Type B pancreatic cell (in vitro differentiated cells): ENCODE data around the gene KRT72. TPM values are rescaled to one million over a fixed set of nuclear protein-coding genes. Genes with fewer than 3 reads are reported as not detected.

Source experiments
- DNase-seq: peaks from one replicate; pipeline ENCODE4 v3.0.0; 2021; ENCODE audit warnings: mixed read lengths; ENCODE audit not compliant: unreplicated experiment; ENCODE audit errors: extremely low spot score
- H3K27ac Mint-ChIP-seq: 2 replicates; pipeline ENCODE4 v1.8.0; 2021; ENCODE audit warnings: mild to moderate bottlenecking, mixed read lengths
- H3K27me3 Mint-ChIP-seq: 2 replicates; pipeline ENCODE4 v1.8.0; 2021; ENCODE audit warnings: mixed read lengths
- H3K36me3 Mint-ChIP-seq: 2 replicates; pipeline ENCODE4 v1.8.0; 2021; ENCODE audit warnings: mixed read lengths
- H3K4me1 Mint-ChIP-seq: one replicate; pipeline ENCODE4 v1.8.0; 2021; ENCODE audit warnings: mixed read lengths; ENCODE audit not compliant: unreplicated experiment
- H3K4me3 Mint-ChIP-seq: 2 replicates; pipeline ENCODE4 v1.8.0; 2021; ENCODE audit warnings: mild to moderate bottlenecking, mixed read lengths
- H3K9me3 Mint-ChIP-seq: 2 replicates; pipeline ENCODE4 v1.8.0; 2021; ENCODE audit warnings: mixed read lengths
- CTCF ChIP-seq: fragments of 200-600 bp; sonication (generic); conservative IDR thresholded peaks from 2 replicates; pipeline ENCODE4 v1.5.0; 2021; ENCODE audit warnings: antibody characterized with exemption, mild to moderate bottlenecking
- total RNA-seq: library from RNA; stranded (reverse); gene quantifications from 2 replicates; pipeline ENCODE4 v1.2.1, GENCODE V29; 2021; ENCODE audit warnings: low replicate concordance

The KRT72 gene
- total RNA-seq, 1 donor from 2014 or later = 0.48 TPM

GRCh38 chr12:52537101-52537500 lies 64.2 kb downstream of the KRT72 start:
- H3K4me1 Mint-ChIP-seq = peaks cover 10% of the 10 kb centered on the region
- no peak for DNase-seq
- H3K27me3 Mint-ChIP-seq = peaks cover 6% of the 10 kb centered on the region
- H3K27ac Mint-ChIP-seq = no peak overlapping the region
- TF ChIP-seq CTCF = no peak
- H3K9me3 Mint-ChIP-seq = no peaks in the 10 kb centered on the region
- no peak overlapping the region for H3K4me3 Mint-ChIP-seq
- H3K36me3 Mint-ChIP-seq = no peaks in the 10 kb centered on the region

Other genes with a start within 250 kb of the KRT72 start
- gene KRT85, start 234.0 kb downstream of the KRT72 start, total RNA-seq = not detected in 2 replicates
- not detected in 2 replicates for gene KRT84, start 215.8 kb downstream of the KRT72 start, total RNA-seq
- gene KRT82, start 195.1 kb downstream of the KRT72 start, total RNA-seq = not detected in 2 replicates
- not detected in 2 replicates for gene KRT75, start 167.1 kb downstream of the KRT72 start, total RNA-seq
- 0.14 TPM in 1 of 2 replicates, not detected in the other for gene KRT6B, start 149.3 kb downstream of the KRT72 start, total RNA-seq
- gene KRT6C, start 127.7 kb downstream of the KRT72 start, total RNA-seq = 0.19 and 0.31 TPM in 2 replicates
- 9.9 and 41.6 TPM in 2 replicates for gene KRT6A, start 108.2 kb downstream of the KRT72 start, total RNA-seq
- gene KRT5, start 81.1 kb downstream of the KRT72 start, total RNA-seq = 13.0 and 25.0 TPM in 2 replicates
- 0.50 TPM in 1 of 2 replicates, not detected in the other for gene KRT71, start 48.3 kb downstream of the KRT72 start, total RNA-seq
- 0.10 TPM in 1 of 2 replicates, not detected in the other for gene KRT74, start 27.6 kb downstream of the KRT72 start, total RNA-seq
- 0.12 TPM in 1 of 2 replicates, not detected in the other for gene KRT73, start 17.1 kb upstream of the KRT72 start, total RNA-seq
- gene KRT2, start 50.7 kb upstream of the KRT72 start, total RNA-seq = not detected in 2 replicates
- gene KRT1, start 78.9 kb upstream of the KRT72 start, total RNA-seq = 269 and 837 TPM in 2 replicates
- 0.27 and 2.3 TPM in 2 replicates for gene KRT77, start 102.1 kb upstream of the KRT72 start, total RNA-seq
- gene KRT76, start 175.9 kb upstream of the KRT72 start, total RNA-seq = not detected in 2 replicates
- gene KRT3, start 194.7 kb upstream of the KRT72 start, total RNA-seq = 0.68 and 2.3 TPM in 2 replicates
- gene KRT4, start 212.7 kb upstream of the KRT72 start, total RNA-seq = 1,276 and 3,134 TPM in 2 replicates
- not detected in 2 replicates for gene KRT79, start 232.8 kb upstream of the KRT72 start, total RNA-seq
- 14.7 and 29.1 TPM in 2 replicates for gene KRT78, start 247.5 kb upstream of the KRT72 start, total RNA-seq